NT2/D1 (cell line): ENCODE results near the gene AGXT.

Experiments
- SUZ12 ChIP-seq: IDR thresholded peaks from 2 replicates; pipeline ENCODE4 v1.6.1; 2011; ENCODE audit not compliant: insufficient read length, insufficient read depth; ENCODE audit errors: extremely low read depth
- YY1 ChIP-seq: IDR thresholded peaks from 2 replicates; pipeline ENCODE4 v1.6.1; 2011; ENCODE audit not compliant: insufficient read length, insufficient read depth
- ZNF274 ChIP-seq: IDR thresholded peaks from 2 replicates; pipeline ENCODE4 v1.6.1; 2011; ENCODE audit warnings: mild to moderate bottlenecking, low read depth, low read length

DNA sequence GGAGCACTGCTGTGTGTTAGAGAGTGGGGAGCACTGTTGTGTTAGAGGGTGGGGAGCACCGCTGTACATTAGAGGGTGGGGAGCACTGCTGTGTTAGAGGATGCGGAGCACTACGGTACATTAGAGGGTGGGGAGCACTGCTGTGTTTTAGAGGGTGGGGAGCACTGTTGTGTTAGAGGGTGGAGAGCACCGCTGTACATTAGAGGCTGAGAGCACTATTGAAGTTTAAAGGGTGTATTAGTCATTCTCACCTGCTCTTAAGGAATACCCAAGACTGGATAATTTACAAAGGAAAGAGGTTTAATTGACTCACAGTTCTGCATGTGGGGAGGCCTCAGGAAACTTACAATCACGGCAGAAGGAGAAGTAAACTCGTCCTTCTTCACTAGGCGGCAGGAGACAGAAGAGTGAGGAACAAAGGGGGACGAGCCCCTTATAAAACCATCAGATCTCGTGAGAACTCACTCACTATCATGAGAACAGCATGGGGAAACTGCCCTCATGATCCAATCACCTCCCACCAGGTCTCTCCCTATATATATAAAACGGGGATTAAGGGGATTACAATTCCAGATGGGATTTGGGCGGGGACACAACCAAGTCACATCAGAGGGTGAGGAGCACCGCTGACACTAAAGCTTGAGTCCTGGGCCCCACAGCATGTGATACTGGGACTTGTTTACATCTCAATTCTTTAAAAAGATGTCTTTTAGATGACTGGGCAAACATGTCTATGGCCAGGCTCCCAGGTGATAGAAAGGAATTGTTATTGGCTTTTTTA, 19.5 kb upstream of the AGXT start:
- TF ChIP-seq ZNF274 (no peak), YY1 (no peak), SUZ12 (no peak)
